ENCODE data around the gene GRAMD1B.

- TF ChIP-seq, protein P1, sequence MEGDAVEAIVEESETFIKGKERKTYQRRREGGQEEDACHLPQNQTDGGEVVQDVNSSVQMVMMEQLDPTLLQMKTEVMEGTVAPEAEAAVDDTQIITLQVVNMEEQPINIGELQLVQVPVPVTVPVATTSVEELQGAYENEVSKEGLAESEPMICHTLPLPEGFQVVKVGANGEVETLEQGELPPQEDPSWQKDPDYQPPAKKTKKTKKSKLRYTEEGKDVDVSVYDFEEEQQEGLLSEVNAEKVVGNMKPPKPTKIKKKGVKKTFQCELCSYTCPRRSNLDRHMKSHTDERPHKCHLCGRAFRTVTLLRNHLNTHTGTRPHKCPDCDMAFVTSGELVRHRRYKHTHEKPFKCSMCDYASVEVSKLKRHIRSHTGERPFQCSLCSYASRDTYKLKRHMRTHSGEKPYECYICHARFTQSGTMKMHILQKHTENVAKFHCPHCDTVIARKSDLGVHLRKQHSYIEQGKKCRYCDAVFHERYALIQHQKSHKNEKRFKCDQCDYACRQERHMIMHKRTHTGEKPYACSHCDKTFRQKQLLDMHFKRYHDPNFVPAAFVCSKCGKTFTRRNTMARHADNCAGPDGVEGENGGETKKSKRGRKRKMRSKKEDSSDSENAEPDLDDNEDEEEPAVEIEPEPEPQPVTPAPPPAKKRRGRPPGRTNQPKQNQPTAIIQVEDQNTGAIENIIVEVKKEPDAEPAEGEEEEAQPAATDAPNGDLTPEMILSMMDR (IDR thresholded peaks at IDR 0.05) = no peak
- no peak for TF ChIP-seq POLR2A (IDR thresholded peaks at IDR 0.05)
Measured at GRCh38 chr11:123392844-123393243, 37.2 kb upstream of the GRAMD1B start.
